ENCODE data around the gene BFSP2. TPM values are rescaled to one million over a fixed set of nuclear protein-coding genes. Genes with fewer than 3 reads are reported as not detected.

BFSP2 gene
- total and polyA plus RNA-seq, 2 donors (not counting 3 experiments of a cell fraction or from before 2014, with no cell fraction given) = not detected

DNA sequence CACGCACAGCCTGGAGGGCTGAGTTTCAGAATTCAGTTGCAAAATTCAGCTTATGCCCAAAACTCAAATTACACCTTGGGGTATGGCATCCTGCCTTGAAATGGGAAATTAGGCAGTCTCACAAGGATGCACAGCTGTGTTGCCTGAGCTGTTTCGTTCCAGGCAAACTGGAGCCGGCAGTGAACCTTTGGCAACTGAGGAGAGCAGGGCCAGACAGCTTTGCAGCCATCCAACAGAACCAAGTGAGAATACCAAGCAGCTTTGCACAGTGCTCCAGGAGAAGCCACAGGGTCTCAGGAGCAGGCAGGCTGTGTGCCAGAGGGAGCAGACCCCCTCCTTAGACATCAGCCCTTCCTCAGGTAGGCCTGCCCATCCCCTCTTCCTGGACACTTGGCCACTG is 32.5 kb upstream of the BFSP2 start:
- Histone ChIP-seq H2AFZ (ENCODE audit: low read depth, low read length) (no peak overlapping the region), H4K20me1 (replicated peaks; ENCODE audit: control insufficient read depth, extremely low read depth, insufficient read depth, low read length) (no peaks in the 10 kb centered on the region), H3K36me3 (ENCODE audit: control insufficient read depth in 2 of 2, extremely low read depth in 1 of 2, insufficient read depth in 2 of 2, low read length in 2 of 2) (no peaks in the 10 kb centered on the region), H3K9me1 (replicated peaks; ENCODE audit: control insufficient read depth, extremely low read depth, insufficient read depth, low read length) (no peaks in the 10 kb centered on the region), H3K9me3 (replicated peaks; ENCODE audit: control insufficient read depth, insufficient read depth, low read length) (no peaks in the 10 kb centered on the region), H3K4me2 (ENCODE audit: insufficient read depth, low read length) (no peak overlapping the region), H3K4me3 (replicated peaks in 1 of 3; ENCODE audit: insufficient read depth in 1 of 3, low read depth in 1 of 3, low read length in 3 of 3) (no peak overlapping the region), H3K4me1 (ENCODE audit: control insufficient read depth, extremely low read depth, insufficient read depth, low read length) (no peaks in the 10 kb centered on the region), H3K9ac (replicated peaks; ENCODE audit: extremely low read depth, insufficient read depth, low read length) (no peak overlapping the region), H3K79me2 (ENCODE audit: control insufficient read depth, insufficient read depth, low read length) (no peaks in the 10 kb centered on the region), H3K27ac (ENCODE audit: insufficient read depth, low read depth, low read length) (no peak overlapping the region), H3K27me3 (ENCODE audit: control insufficient read depth in 2 of 2, insufficient read depth in 2 of 2, low read length in 2 of 2) (peaks cover 0 to 9% of the 10 kb centered on the region in 2 experiments)
- intact Hi-C loops (cut with micrococcal nuclease) (no loop called here), dilution Hi-C loops (cut with MboI; ENCODE audit: extremely low pct_ligation_motif_present, low sequenced_read_pairs) (no loop called here)
- ChIA-PET POLR2A (no interaction called here), CTCF (interaction anchor here (0.7 to 5.6 kb wide), 4 partner anchors 10 to 636 kb away, joined by 3 to 29 read pairs (median 5); no protein-coding TSS in a partner anchor)
- no TSS peak for BruUV-seq (replicated peaks)
- no peak for TF ChIP-seq GATA2 (IDR thresholded peaks at IDR 0.05; ENCODE audit: insufficient read depth, insufficient read length, low read depth, low read length)
- TF ChIP-seq POLR2A (IDR thresholded peaks at IDR 0.05; ENCODE audit: low read depth, low read length) = no peak
- no peak for TF ChIP-seq MYC (IDR thresholded peaks at IDR 0.05; ENCODE audit: low read depth, low read length)
- TF ChIP-seq, protein P1, sequence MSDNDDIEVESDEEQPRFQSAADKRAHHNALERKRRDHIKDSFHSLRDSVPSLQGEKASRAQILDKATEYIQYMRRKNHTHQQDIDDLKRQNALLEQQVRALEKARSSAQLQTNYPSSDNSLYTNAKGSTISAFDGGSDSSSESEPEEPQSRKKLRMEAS (IDR thresholded peaks at IDR 0.05; ENCODE audit: insufficient read depth, insufficient read length) = no peak
- TF ChIP-seq FOS (IDR thresholded peaks at IDR 0.05; ENCODE audit: borderline replicate concordance, insufficient read depth, low read length) = no peak
- no peak for TF ChIP-seq EZH2 (IDR thresholded peaks at IDR 0.05; ENCODE audit: borderline replicate concordance, low read depth, low read length, severe bottlenecking)
- TF ChIP-seq, protein P2, sequence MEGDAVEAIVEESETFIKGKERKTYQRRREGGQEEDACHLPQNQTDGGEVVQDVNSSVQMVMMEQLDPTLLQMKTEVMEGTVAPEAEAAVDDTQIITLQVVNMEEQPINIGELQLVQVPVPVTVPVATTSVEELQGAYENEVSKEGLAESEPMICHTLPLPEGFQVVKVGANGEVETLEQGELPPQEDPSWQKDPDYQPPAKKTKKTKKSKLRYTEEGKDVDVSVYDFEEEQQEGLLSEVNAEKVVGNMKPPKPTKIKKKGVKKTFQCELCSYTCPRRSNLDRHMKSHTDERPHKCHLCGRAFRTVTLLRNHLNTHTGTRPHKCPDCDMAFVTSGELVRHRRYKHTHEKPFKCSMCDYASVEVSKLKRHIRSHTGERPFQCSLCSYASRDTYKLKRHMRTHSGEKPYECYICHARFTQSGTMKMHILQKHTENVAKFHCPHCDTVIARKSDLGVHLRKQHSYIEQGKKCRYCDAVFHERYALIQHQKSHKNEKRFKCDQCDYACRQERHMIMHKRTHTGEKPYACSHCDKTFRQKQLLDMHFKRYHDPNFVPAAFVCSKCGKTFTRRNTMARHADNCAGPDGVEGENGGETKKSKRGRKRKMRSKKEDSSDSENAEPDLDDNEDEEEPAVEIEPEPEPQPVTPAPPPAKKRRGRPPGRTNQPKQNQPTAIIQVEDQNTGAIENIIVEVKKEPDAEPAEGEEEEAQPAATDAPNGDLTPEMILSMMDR (IDR thresholded peaks at IDR 0.05; ENCODE audit: extremely low read depth in 1 of 2, insufficient read depth in 1 of 2, low read depth in 1 of 2, low read length in 2 of 2) = no peak
- TF ChIP-seq JUN (IDR thresholded peaks at IDR 0.05; ENCODE audit: borderline replicate concordance, insufficient read depth, insufficient read length, low read depth) = no peak
- TF ChIP-seq POLR2AphosphoS5 (IDR thresholded peaks at IDR 0.05; ENCODE audit: insufficient read depth, low read depth, low read length) = no peak
- FAIRE-seq (no peak), DNase-seq (ENCODE audit: low read depth, low spot score) (no peak)
